Measurements from ENCODE around the gene MRPL17. TPM values are rescaled to one million over a fixed set of nuclear protein-coding genes. Genes with fewer than 3 reads are reported as not detected.

The MRPL17 gene
- total RNA-seq, 2 experiments from 2014 or later, result 50.9 to 51.4 TPM

GRCh38 chr11:6632116-6633073 is 50.7 kb downstream of the MRPL17 start:
- DNase-seq (no peak), ATAC-seq (ENCODE audit: low read depth) (peak; percentile 38)
- no peaks in the 10 kb centered on the region for H3K27me3 Mint-ChIP-seq
- H3K4me1 Mint-ChIP-seq, result peaks cover 10% of the 10 kb centered on the region
- no peak overlapping the region for H3K27ac Mint-ChIP-seq
- H3K36me3 Mint-ChIP-seq, result no peaks in the 10 kb centered on the region
- H3K9me3 Mint-ChIP-seq, result no peaks in the 10 kb centered on the region
- H3K4me3 Mint-ChIP-seq, result no peak overlapping the region
- POLR2A ChIA-PET, result interaction anchor here (1.8 to 2.1 kb wide), 2 partner anchors 14 to 21 kb away, joined by 4 to 8 read pairs; partner anchors contain the start of genes TAF10 and TPP1

DNA sequence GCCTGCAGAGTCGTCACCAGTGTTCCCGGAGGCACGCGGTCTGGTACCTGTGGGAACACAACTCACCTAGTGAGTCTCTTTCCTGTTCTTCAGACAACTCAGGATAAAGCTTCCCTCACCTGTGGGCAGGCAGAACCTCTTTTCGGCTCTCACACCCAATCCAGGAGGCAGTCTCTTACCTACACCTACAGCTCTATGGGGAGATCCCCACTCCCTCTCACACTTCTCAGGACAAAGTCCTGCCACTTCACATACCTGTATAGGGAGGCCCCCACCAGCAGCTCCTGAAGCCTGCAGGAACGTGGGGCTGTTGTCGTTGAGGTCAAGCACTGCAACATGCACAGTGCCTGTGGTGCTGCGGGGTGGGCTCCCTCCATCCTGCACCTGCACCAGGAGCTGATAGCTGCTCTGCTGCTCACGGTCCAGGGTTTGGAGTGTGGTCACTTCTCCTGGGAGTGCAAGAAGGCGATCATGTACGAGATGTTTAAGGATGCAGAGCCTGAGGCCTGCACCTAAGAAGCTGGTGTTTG is 51.7 kb downstream of the MRPL17 start:
- POLR2A ChIA-PET, result interaction anchor here (2.1 kb wide), 1 partner anchor 13 kb away, joined by 8 read pairs; the partner anchor contains the start of gene TPP1

GRCh38 chr11:6630632-6631291 is 52.4 kb downstream of the MRPL17 start:
- no peak for ATAC-seq (ENCODE audit: low read depth)
- Mint-ChIP-seq H3K27ac (no peak overlapping the region), H3K9me3 (no peaks in the 10 kb centered on the region), H3K4me1 (peaks cover 18% of the 10 kb centered on the region), H3K4me3 (no peak overlapping the region), H3K36me3 (no peaks in the 10 kb centered on the region), H3K27me3 (no peaks in the 10 kb centered on the region)
- POLR2A ChIA-PET, result interaction anchor here (2.1 kb wide), 1 partner anchor 12 kb away, joined by 8 read pairs; the partner anchor contains the start of gene TPP1
- no peak for DNase-seq

More for the DNA sequence above, 51.7 kb downstream of the MRPL17 start:
- Mint-ChIP-seq H3K9me3 (no peaks in the 10 kb centered on the region), H3K27me3 (no peaks in the 10 kb centered on the region), H3K36me3 (no peaks in the 10 kb centered on the region), H3K4me3 (no peak overlapping the region), H3K27ac (peak overlapping the region; percentile 36), H3K4me1 (peaks cover 17% of the 10 kb centered on the region)
- ATAC-seq (ENCODE audit: low read depth), result no peak
- DNase-seq, result no peak

Other genes with a start within 250 kb of the MRPL17 start
- gene HPX, start 242.4 kb downstream of the MRPL17 start, total RNA-seq, result 1 to 10 TPM in 1 of 2 experiments, under 1 TPM in 1; 0.58 to 1.3 TPM
- 10 to 100 TPM; 11.8 to 11.9 TPM for gene TRIM3, start 209.4 kb downstream of the MRPL17 start, total RNA-seq
- 10 to 100 TPM; 44.3 to 44.6 TPM for gene ARFIP2, start 202.0 kb downstream of the MRPL17 start, total RNA-seq
- gene TIMM10B, start 201.8 kb downstream of the MRPL17 start, total RNA-seq, result 10 to 100 TPM; 41.3 to 47.0 TPM
- 10 to 100 TPM; 32.3 to 35.5 TPM for gene DNHD1, start 186.1 kb downstream of the MRPL17 start, total RNA-seq
- 10 to 100 TPM; 31.7 to 34.4 TPM for gene RRP8, start 79.7 kb downstream of the MRPL17 start, total RNA-seq
- gene ILK, start 79.6 kb downstream of the MRPL17 start, total RNA-seq, result 100 to 1,000 TPM; 195 to 207 TPM
- gene TAF10, start 71.1 kb downstream of the MRPL17 start, total RNA-seq, result 100 to 1,000 TPM; 154 to 156 TPM
- gene TPP1, start 63.9 kb downstream of the MRPL17 start, total RNA-seq, result 100 to 1,000 TPM; 114 to 120 TPM
- gene DCHS1, start 27.5 kb downstream of the MRPL17 start, total RNA-seq, result 1 to 10 TPM; 2.1 to 2.5 TPM
- not detected for gene OR2AG2, start 88.6 kb upstream of the MRPL17 start, total RNA-seq
- gene OR2AG1, start 99.7 kb upstream of the MRPL17 start, total RNA-seq, result not detected
- gene OR6A2, start 116.3 kb upstream of the MRPL17 start, total RNA-seq, result under 1 TPM in 1 of 2 experiments, not detected in 1; 0.08 TPM
- not detected for gene OR10A5, start 162.3 kb upstream of the MRPL17 start, total RNA-seq
- not detected for gene OR10A2, start 179.7 kb upstream of the MRPL17 start, total RNA-seq
- gene OR10A4, start 193.3 kb upstream of the MRPL17 start, total RNA-seq, result not detected
- not detected for gene OR2D2, start 209.2 kb upstream of the MRPL17 start, total RNA-seq
- gene OR2D3, start 237.7 kb upstream of the MRPL17 start, total RNA-seq, result not detected
- 1 to 10 TPM in 1 of 2 experiments, under 1 TPM in 1; 0.91 to 1.1 TPM for gene ZNF215, start 243.1 kb upstream of the MRPL17 start, total RNA-seq